ENCODE data around the gene RHEB.

- no peak for TF ChIP-seq CTCF (IDR thresholded peaks at IDR 0.05; ENCODE audit: insufficient read depth, low read depth, low read length)
- no peak for TF ChIP-seq EZH2 (IDR thresholded peaks at IDR 0.05; ENCODE audit: insufficient read depth, low read length)
These were observed 18.3 kb upstream of the RHEB start for GRCh38 chr7:151537818-151538561.

Measured in astrocyte (in vitro differentiated cells and primary cell).